HEK293 (cell line): ENCODE data around the gene C6orf136.

ENCODE experiments used
- BCL11B ChIP-seq: fragments of 450-650 bp; formaldehyde crosslinking; IDR thresholded peaks from 2 replicates; pipeline ENCODE4 v1.5.1; 2016; ENCODE audit warnings: low read depth, missing biosample characterization, missing genetic modification characterization
- GLIS1 ChIP-seq: fragments of 450-650 bp; formaldehyde crosslinking; IDR thresholded peaks from 2 replicates; pipeline ENCODE4 v1.5.1; 2016; ENCODE audit warnings: missing biosample characterization, missing genetic modification characterization
- KLF7 ChIP-seq: fragments of 450-650 bp; formaldehyde crosslinking; IDR thresholded peaks from 2 replicates; pipeline ENCODE4 v1.5.1; 2016; ENCODE audit warnings: missing biosample characterization, missing genetic modification characterization, borderline replicate concordance
- PRDM1 ChIP-seq: fragments of 450-650 bp; formaldehyde crosslinking; IDR thresholded peaks from 2 replicates; pipeline ENCODE4; 2016; ENCODE audit warnings: missing biosample characterization, missing genetic modification characterization
- SP7 ChIP-seq: fragments of 450-650 bp; formaldehyde crosslinking; IDR thresholded peaks from 2 replicates; pipeline ENCODE4 v1.5.1; 2016; ENCODE audit warnings: missing biosample characterization, missing genetic modification characterization
- TRIM28 ChIP-seq: IDR thresholded peaks from 2 replicates; pipeline ENCODE4 v1.6.1; 2011; ENCODE audit warnings: low read length, control low read depth, borderline replicate concordance
- WT1 ChIP-seq: fragments of 450-650 bp; formaldehyde crosslinking; IDR thresholded peaks from 2 replicates; pipeline ENCODE4 v1.5.1; 2016; ENCODE audit warnings: missing biosample characterization, missing genetic modification characterization
- ZFP69B ChIP-seq: fragments of 450-650 bp; formaldehyde crosslinking; IDR thresholded peaks from 2 replicates; pipeline ENCODE4 v1.5.1; 2016; ENCODE audit warnings: missing biosample characterization, missing genetic modification characterization
- ZNF114 ChIP-seq: fragments of 450-650 bp; formaldehyde crosslinking; IDR thresholded peaks from 2 replicates; pipeline ENCODE4 v1.5.0; 2017; ENCODE audit warnings: missing biosample characterization, missing genetic modification characterization
- ZNF121 ChIP-seq: fragments of 450-650 bp; formaldehyde crosslinking; IDR thresholded peaks from 2 replicates; pipeline ENCODE4 v1.5.1; 2016; ENCODE audit warnings: missing biosample characterization, missing genetic modification characterization
- ZNF132 ChIP-seq: fragments of 450-650 bp; formaldehyde crosslinking; IDR thresholded peaks from 2 replicates; pipeline ENCODE4 v1.5.1; 2017; ENCODE audit warnings: missing biosample characterization, missing genetic modification characterization, borderline replicate concordance
- ZNF138 ChIP-seq: fragments of 450-650 bp; formaldehyde crosslinking; IDR thresholded peaks from 2 replicates; pipeline ENCODE4 v1.5.1; 2016; ENCODE audit warnings: missing biosample characterization, missing genetic modification characterization, borderline replicate concordance
- ZNF146 ChIP-seq: fragments of 450-650 bp; formaldehyde crosslinking; IDR thresholded peaks from 2 replicates; pipeline ENCODE4 v1.5.1; 2016; ENCODE audit warnings: missing biosample characterization, missing genetic modification characterization
- ZNF202 ChIP-seq: fragments of 450-650 bp; formaldehyde crosslinking; IDR thresholded peaks from 2 replicates; pipeline ENCODE4 v1.5.1; 2016; ENCODE audit warnings: missing biosample characterization, missing genetic modification characterization, borderline replicate concordance
- ZNF23 ChIP-seq: fragments of 450-650 bp; formaldehyde crosslinking; IDR thresholded peaks from 2 replicates; pipeline ENCODE4 v1.5.1; 2016; ENCODE audit warnings: missing biosample characterization, missing genetic modification characterization, borderline replicate concordance
- ZNF239 ChIP-seq: fragments of 450-650 bp; formaldehyde crosslinking; IDR thresholded peaks from 2 replicates; pipeline ENCODE4 v1.5.1; 2016; ENCODE audit warnings: missing biosample characterization, missing genetic modification characterization
- ZNF24 ChIP-seq: fragments of 450-650 bp; formaldehyde crosslinking; IDR thresholded peaks from 2 replicates; pipeline ENCODE4 v1.5.1; 2016; ENCODE audit warnings: missing biosample characterization, missing genetic modification characterization
- ZNF404 ChIP-seq: fragments of 450-650 bp; formaldehyde crosslinking; IDR thresholded peaks from 2 replicates; pipeline ENCODE4 v1.5.1; 2017; ENCODE audit warnings: missing biosample characterization, missing genetic modification characterization
- ZNF423 ChIP-seq: fragments of 450-650 bp; formaldehyde crosslinking; IDR thresholded peaks from 2 replicates; pipeline ENCODE4 v1.5.1; 2016; ENCODE audit warnings: missing biosample characterization, missing genetic modification characterization
- ZNF585B ChIP-seq: fragments of 450-650 bp; formaldehyde crosslinking; IDR thresholded peaks from 2 replicates; pipeline ENCODE4 v1.5.1; 2016; ENCODE audit warnings: missing biosample characterization, missing genetic modification characterization
- ZNF701 ChIP-seq: fragments of 450-650 bp; formaldehyde crosslinking; IDR thresholded peaks from 2 replicates; pipeline ENCODE4 v1.5.1; 2016; ENCODE audit warnings: missing biosample characterization, missing genetic modification characterization
- ZNF843 ChIP-seq: fragments of 450-650 bp; formaldehyde crosslinking; IDR thresholded peaks from 2 replicates; pipeline ENCODE4 v1.5.1; 2016; ENCODE audit warnings: missing biosample characterization, missing genetic modification characterization
- TF ChIP-seq, protein P1 (sequence below): fragments of 450-650 bp; formaldehyde crosslinking; IDR thresholded peaks from 2 replicates; pipeline ENCODE4 v1.5.1; 2016; ENCODE audit warnings: missing biosample characterization, missing genetic modification characterization, borderline replicate concordance
- TF ChIP-seq, protein P2 (sequence below): fragments of 450-650 bp; formaldehyde crosslinking; IDR thresholded peaks from 2 replicates; pipeline ENCODE4 v1.5.1; 2017; ENCODE audit warnings: missing biosample characterization, missing genetic modification characterization
- TF ChIP-seq, protein P3 (sequence below): fragments of 450-650 bp; formaldehyde crosslinking; conservative IDR thresholded peaks from 2 replicates; pipeline ENCODE4 v1.5.1; 2016; ENCODE audit warnings: low read depth, missing biosample characterization, missing genetic modification characterization
- TF ChIP-seq, protein P4 (sequence below): fragments of 450-650 bp; formaldehyde crosslinking; IDR thresholded peaks from 2 replicates; pipeline ENCODE4 v1.5.1; 2016; ENCODE audit warnings: missing biosample characterization, missing genetic modification characterization
- TF ChIP-seq, protein P5 (sequence below): fragments of 450-650 bp; formaldehyde crosslinking; IDR thresholded peaks from 2 replicates; pipeline ENCODE4 v1.5.1; 2017; ENCODE audit warnings: missing biosample characterization, missing genetic modification characterization
- TF ChIP-seq, protein P6 (sequence below): fragments of 450-650 bp; IDR thresholded peaks from 2 replicates; pipeline ENCODE4 v1.5.1; 2018; ENCODE audit warnings: missing biosample characterization, mild to moderate bottlenecking, missing genetic modification characterization

Gene C6orf136

DNA sequence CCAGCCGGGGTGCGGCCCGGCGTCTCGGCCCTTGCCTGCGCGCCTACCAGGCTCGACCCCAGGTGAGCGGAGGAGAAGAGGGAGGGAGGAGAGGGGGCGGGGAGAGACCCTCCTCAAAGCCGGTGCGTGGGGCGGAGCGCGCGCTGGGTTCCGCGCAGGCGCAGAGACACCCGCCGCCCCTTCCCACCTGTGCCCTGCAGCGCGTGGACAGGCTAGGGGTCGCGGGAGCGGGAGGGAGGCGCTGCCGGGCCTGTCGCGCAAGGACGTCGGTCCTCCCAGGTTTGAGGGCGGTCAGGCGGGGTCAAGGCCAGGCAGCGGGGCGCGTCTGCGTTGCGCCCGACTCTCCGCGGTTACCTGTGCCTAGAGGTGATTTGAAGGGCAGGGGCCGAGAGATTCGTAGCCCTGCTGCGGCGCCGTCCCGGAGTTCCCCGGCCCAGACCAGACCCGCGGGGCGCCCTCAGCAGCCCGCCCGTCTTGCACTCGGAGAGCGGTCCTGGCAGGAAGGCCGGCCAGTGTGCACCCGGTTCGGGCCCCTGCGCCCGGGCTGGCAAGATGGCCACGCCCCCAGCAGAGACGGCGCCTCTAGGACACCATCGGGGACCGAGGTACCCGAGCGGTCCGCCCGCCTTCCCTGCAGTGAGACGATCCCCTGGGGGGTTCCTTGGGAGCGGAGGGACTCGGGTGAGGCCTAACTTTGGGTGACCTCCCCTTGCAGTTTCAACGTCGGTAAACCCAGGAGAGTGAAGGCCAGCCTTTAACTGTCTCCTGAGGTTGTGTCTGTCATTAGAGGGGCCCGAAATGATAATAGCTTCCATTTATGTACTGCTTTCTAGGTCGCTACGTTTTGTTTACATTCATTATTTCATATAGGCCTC lies 546 bp downstream of the C6orf136 start (continued):
- TF ChIP-seq, protein P1, sequence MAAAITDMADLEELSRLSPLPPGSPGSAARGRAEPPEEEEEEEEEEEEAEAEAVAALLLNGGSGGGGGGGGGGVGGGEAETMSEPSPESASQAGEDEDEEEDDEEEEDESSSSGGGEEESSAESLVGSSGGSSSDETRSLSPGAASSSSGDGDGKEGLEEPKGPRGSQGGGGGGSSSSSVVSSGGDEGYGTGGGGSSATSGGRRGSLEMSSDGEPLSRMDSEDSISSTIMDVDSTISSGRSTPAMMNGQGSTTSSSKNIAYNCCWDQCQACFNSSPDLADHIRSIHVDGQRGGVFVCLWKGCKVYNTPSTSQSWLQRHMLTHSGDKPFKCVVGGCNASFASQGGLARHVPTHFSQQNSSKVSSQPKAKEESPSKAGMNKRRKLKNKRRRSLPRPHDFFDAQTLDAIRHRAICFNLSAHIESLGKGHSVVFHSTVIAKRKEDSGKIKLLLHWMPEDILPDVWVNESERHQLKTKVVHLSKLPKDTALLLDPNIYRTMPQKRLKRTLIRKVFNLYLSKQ (tag by site-specific recombination), result no peak
- TF ChIP-seq, protein P2, sequence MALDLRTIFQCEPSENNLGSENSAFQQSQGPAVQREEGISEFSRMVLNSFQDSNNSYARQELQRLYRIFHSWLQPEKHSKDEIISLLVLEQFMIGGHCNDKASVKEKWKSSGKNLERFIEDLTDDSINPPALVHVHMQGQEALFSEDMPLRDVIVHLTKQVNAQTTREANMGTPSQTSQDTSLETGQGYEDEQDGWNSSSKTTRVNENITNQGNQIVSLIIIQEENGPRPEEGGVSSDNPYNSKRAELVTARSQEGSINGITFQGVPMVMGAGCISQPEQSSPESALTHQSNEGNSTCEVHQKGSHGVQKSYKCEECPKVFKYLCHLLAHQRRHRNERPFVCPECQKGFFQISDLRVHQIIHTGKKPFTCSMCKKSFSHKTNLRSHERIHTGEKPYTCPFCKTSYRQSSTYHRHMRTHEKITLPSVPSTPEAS (tag by site-specific recombination), result 0 out of 2 replicates have a peak, but pooled peaks have one; percentile 12
- TF ChIP-seq KLF7 (tag by site-specific recombination), result peak; percentile 28; the same call in 1 of the 2 replicates
- TF ChIP-seq GLIS1 (tag by site-specific recombination), result peak; percentile 93
- no peak for TF ChIP-seq ZNF138 (tag by site-specific recombination)
- no peak for TF ChIP-seq ZNF239 (tag by site-specific recombination)
- TF ChIP-seq WT1 (tag by site-specific recombination), result peak; percentile 67
- TF ChIP-seq ZFP69B (tag by site-specific recombination), result 0 out of 2 replicates have a peak, but pooled peaks have one; percentile 40
- TF ChIP-seq ZNF701 (tag by site-specific recombination), result no peak
- no peak for TF ChIP-seq ZNF404 (tag by site-specific recombination)
- no peak for TF ChIP-seq ZNF132
- TF ChIP-seq ZNF585B, result no peak
- no peak for TF ChIP-seq ZNF114 (tag by site-specific recombination)
- TF ChIP-seq ZNF23 (tag by site-specific recombination), result no peak
- TF ChIP-seq, protein P3, sequence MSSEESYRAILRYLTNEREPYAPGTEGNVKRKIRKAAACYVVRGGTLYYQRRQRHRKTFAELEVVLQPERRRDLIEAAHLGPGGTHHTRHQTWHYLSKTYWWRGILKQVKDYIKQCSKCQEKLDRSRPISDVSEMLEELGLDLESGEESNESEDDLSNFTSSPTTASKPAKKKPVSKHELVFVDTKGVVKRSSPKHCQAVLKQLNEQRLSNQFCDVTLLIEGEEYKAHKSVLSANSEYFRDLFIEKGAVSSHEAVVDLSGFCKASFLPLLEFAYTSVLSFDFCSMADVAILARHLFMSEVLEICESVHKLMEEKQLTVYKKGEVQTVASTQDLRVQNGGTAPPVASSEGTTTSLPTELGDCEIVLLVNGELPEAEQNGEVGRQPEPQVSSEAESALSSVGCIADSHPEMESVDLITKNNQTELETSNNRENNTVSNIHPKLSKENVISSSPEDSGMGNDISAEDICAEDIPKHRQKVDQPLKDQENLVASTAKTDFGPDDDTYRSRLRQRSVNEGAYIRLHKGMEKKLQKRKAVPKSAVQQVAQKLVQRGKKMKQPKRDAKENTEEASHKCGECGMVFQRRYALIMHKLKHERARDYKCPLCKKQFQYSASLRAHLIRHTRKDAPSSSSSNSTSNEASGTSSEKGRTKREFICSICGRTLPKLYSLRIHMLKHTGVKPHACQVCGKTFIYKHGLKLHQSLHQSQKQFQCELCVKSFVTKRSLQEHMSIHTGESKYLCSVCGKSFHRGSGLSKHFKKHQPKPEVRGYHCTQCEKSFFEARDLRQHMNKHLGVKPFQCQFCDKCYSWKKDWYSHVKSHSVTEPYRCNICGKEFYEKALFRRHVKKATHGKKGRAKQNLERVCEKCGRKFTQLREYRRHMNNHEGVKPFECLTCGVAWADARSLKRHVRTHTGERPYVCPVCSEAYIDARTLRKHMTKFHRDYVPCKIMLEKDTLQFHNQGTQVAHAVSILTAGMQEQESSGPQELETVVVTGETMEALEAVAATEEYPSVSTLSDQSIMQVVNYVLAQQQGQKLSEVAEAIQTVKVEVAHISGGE (tag by site-specific recombination), result peak; percentile 66
- TF ChIP-seq ZNF423 (tag by site-specific recombination), result peak; percentile 98
- TF ChIP-seq ZNF202 (tag by site-specific recombination), result no peak
- TF ChIP-seq, protein P4, sequence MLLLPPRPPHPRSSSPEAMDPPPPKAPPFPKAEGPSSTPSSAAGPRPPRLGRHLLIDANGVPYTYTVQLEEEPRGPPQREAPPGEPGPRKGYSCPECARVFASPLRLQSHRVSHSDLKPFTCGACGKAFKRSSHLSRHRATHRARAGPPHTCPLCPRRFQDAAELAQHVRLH (tag by site-specific recombination), result no peak
- TF ChIP-seq TRIM28, result no peak
- TF ChIP-seq ZNF843, result peak; percentile 58; the same call in 1 of the 2 replicates
- TF ChIP-seq ZNF146 (tag by site-specific recombination), result no peak
- TF ChIP-seq BCL11B (tag by site-specific recombination), result peak; percentile 83; the same call in 1 of the 2 replicates
- TF ChIP-seq SP7 (tag by site-specific recombination), result peak; percentile 74; the same call in 1 of the 2 replicates
- no peak for TF ChIP-seq ZNF121 (tag by site-specific recombination)
- TF ChIP-seq, protein P5, sequence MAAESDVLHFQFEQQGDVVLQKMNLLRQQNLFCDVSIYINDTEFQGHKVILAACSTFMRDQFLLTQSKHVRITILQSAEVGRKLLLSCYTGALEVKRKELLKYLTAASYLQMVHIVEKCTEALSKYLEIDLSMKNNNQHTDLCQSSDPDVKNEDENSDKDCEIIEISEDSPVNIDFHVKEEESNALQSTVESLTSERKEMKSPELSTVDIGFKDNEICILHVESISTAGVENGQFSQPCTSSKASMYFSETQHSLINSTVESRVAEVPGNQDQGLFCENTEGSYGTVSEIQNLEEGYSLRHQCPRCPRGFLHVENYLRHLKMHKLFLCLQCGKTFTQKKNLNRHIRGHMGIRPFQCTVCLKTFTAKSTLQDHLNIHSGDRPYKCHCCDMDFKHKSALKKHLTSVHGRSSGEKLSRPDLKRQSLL (tag by site-specific recombination), result no peak
- no peak for TF ChIP-seq ZNF24 (tag by site-specific recombination)
- TF ChIP-seq, protein P6, sequence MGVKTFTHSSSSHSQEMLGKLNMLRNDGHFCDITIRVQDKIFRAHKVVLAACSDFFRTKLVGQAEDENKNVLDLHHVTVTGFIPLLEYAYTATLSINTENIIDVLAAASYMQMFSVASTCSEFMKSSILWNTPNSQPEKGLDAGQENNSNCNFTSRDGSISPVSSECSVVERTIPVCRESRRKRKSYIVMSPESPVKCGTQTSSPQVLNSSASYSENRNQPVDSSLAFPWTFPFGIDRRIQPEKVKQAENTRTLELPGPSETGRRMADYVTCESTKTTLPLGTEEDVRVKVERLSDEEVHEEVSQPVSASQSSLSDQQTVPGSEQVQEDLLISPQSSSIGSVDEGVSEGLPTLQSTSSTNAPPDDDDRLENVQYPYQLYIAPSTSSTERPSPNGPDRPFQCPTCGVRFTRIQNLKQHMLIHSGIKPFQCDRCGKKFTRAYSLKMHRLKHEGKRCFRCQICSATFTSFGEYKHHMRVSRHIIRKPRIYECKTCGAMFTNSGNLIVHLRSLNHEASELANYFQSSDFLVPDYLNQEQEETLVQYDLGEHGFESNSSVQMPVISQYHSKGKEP, result no peak
- no peak for TF ChIP-seq PRDM1
